HG02623 (cell line): ENCODE data around the gene ARID3A.

Experiments used
- ATAC-seq: cut with Tn5 transposase; IDR thresholded peaks from one replicate; pipeline ENCODE4 v1.9.1; 2021; ENCODE audit warnings: moderate library complexity; ENCODE audit not compliant: unreplicated experiment

Gene ARID3A

DNA sequence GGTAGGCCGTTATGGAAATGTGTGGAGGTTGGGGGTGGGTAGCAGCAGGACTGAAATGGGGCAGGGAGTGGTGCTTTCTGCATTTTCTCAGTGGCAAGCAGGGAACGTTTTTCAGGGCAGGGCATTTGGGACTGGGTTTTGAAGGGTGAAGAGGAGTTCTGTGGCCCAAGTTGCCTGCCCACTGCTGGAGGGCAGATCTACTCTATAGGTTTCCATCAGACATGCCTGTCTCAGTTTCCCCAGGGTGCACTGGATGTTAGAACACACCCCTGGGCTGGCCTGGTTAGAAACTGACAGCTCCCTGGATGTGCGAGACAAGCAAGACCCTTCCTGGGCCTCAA lies 73.5 kb downstream of the ARID3A start:
- no peak for ATAC-seq

GRCh38 chr19:1000095-1000494 lies 74.3 kb downstream of the ARID3A start, which contains the start of gene GRIN3B:
TSS of gene GRIN3B (plus strand) at chr19:1000419. CDS start at chr19:1000438, 19 bp downstream.
- no peak for ATAC-seq

DNA sequence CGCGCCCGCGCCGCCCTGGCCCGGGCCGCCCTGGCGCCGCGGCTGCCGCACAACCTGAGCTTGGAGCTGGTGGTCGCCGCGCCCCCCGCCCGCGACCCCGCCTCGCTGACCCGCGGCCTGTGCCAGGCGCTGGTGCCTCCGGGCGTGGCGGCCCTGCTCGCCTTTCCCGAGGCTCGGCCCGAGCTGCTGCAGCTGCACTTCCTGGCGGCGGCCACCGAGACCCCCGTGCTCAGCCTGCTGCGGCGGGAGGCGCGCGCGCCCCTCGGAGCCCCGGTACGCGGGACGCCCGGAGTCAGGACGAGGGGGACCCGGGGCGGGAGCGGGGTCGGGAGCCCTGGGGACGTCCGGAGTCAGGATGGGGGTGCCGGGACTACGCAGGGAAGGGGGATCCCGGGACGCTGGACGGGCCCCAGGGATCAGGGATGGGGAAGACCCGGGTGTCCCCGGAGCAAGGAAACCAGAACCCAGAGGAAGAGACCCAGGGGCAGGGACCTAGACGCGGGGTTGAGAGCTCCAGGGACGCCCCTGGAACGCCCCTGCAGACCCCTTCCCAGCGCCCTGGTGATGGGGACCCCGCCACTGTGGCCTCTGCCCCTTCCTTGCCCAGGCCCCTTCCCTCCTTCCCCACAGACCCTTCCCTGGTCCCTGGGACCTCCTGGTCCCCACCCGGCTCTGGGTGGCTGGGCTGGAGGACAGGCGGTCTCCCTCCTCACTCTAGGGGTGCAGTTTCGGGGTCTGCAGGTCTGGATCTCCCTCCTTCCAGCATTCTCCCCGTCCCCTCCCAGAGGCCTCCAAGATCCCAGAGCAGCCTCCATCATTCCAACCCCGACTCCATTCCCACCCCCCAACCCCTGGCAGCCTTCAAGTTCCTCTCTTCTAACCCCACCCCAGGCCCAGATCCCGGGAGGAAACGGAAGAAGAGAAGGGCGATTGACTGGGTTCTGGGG lies 75.0 kb downstream of the ARID3A start:
- no peak for ATAC-seq

DNA sequence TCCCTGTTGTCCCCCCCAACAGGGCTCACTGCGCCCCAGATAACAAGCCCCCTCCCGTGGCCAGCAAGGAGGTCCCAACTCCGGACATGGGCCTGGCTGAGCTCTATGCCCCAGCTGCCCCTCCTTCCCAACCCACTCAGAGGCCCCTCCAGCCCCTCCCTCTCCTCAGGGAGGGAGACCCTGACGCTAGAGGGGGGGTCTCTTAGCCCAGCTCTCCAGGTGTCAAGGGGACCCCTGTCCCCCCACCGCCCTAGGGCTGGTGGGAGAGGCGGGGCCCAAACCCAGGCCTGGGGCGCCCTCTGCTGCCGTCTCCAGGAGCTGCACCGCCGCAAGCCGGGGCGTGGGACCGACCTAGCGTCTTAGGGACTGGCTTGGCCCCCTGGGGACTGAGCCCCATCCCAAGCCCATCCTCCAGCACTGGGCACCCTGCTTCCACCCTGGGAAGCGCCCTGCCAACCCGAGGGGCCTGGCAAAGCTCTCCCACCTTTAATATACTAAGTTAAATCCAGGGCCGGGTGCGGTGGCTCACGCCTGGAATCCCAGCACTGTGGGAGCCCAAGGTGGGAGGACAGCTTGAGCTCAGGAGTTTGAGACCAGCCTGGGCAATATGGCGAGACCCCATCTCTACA lies 75.8 kb downstream of the ARID3A start:
- no peak for ATAC-seq

GRCh38 chr19:1002600-1002999 lies 76.8 kb downstream of the ARID3A start:
- no peak for ATAC-seq

- no peak for ATAC-seq
These were observed 77.4 kb downstream of the ARID3A start for GRCh38 chr19:1003283-1003682.

GRCh38 chr19:1004204-1004802 lies 78.5 kb downstream of the ARID3A start:
- no peak for ATAC-seq

DNA sequence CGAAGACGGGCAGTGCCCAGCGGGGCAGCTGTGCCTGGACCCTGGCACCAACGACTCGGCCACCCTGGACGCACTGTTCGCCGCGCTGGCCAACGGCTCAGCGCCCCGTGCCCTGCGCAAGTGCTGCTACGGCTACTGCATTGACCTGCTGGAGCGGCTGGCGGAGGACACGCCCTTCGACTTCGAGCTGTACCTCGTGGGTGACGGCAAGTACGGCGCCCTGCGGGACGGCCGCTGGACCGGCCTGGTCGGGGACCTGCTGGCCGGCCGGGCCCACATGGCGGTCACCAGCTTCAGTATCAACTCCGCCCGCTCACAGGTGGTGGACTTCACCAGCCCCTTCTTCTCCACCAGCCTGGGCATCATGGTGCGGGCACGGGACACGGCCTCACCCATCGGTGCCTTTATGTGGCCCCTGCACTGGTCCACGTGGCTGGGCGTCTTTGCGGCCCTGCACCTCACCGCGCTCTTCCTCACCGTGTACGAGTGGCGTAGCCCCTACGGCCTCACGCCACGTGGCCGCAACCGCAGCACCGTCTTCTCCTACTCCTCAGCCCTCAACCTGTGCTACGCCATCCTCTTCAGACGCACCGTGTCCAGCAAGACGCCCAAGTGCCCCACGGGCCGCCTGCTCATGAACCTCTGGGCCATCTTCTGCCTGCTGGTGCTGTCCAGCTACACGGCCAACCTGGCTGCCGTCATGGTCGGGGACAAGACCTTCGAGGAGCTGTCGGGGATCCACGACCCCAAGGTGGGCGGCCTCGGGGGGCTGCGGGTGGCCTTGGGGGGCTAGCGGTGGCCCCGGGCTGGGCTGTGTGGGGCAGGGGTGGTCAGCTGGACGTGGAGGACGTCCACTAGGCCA lies 79.2 kb downstream of the ARID3A start:
- ATAC-seq, result no peak

DNA sequence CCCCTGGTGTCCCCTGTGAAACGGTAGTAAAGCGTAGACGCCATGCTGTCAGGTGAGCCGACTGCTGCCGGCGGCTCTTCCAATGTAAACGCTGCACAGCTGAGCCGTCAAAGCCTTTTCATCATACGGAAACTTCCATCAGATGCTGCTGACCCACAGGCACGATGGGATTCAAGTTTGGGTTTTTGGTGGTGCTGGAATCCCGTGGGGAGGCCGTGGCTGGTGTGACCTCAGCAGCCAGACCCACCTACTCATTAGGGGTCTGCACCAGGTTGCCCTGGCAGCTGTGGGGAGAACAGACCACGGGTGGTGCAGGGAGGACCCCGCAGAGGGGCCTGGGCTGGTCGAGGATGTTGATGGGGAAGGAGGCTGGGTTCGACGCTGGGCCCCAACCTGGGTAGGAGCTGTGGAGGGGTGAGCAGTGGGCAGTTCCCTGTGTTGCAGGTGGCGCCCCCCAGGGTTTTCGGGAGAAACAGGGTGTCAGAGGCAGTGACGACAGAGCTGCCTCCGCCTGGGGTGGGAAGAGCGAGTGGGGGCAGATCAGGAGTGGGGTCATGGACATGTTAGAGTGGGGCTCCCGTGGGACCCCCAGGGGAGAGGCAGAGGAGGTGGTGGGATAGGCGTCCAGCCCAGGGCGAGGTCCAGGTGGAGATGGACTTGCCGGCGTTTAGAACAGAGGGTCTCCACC lies 81.0 kb downstream of the ARID3A start:
- ATAC-seq, result no peak

GRCh38 chr19:1007399-1008251 lies 81.8 kb downstream of the ARID3A start:
- ATAC-seq, result no peak

DNA sequence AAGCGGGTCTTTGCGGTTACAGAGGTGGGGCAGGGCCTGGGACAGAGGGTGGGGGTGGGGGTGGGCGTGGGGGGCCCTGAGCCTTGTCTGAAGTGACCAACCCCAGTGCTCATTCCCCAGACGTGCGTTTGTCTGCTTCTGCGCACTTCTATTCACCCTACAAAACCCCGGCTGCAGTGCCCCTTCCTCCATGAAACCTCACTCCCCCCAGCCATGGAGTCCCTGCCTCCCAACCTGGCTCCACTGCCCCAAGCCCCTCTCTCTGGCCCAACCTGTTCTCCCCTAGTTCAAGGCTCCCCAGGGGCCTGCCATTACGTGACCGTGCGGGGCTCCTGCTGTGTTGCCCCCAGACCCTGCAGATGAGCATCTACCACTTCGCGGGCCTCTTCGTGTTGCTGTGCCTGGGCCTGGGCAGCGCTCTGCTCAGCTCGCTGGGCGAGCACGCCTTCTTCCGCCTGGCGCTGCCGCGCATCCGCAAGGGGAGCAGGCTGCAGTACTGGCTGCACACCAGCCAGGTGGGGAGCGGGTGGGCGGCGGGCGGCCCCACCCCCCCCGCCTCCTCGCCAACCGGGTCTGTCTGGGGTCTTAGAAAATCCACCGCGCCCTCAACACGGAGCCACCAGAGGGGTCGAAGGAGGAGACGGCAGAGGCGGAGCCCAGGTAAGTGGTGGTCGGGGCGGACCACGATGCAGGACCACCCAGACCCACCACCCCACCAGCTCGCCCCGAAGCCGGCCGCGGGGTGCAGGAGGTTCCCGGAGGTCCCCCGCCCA lies 82.6 kb downstream of the ARID3A start:
- no peak for ATAC-seq

DNA sequence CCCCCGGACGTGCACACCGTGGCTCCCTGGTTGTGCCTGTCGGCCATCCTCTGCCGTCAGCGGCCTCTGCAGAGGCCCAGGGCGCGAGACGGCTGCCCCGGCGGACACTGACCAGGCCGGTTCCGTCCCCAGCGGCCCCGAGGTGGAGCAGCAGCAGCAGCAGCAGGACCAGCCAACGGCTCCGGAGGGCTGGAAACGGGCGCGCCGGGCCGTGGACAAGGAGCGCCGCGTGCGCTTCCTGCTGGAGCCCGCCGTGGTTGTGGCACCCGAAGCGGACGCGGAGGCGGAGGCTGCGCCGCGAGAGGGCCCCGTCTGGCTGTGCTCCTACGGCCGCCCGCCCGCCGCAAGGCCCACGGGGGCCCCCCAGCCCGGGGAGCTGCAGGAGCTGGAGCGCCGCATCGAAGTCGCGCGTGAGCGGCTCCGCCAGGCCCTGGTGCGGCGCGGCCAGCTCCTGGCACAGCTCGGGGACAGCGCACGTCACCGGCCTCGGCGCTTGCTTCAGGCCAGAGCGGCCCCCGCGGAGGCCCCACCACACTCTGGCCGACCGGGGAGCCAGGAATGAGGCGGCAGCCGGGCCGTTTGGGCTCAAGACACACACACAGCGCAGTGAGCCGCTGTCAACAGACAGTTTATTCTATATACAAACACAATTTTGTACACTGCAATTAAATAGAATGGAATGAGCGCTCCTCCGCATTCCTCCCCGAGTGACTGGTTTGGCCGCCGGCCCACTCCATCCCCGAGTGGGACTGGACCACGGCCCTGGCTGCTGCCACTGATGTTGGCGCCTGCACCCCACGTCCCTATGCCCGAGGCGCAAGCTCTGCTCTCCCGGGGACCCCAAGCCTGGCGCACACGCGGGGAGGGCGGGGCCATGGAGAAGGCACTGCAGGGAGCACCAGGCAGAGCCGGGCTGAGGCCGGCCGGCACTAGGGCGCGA lies 83.5 kb downstream of the ARID3A start:
- no peak for ATAC-seq

DNA sequence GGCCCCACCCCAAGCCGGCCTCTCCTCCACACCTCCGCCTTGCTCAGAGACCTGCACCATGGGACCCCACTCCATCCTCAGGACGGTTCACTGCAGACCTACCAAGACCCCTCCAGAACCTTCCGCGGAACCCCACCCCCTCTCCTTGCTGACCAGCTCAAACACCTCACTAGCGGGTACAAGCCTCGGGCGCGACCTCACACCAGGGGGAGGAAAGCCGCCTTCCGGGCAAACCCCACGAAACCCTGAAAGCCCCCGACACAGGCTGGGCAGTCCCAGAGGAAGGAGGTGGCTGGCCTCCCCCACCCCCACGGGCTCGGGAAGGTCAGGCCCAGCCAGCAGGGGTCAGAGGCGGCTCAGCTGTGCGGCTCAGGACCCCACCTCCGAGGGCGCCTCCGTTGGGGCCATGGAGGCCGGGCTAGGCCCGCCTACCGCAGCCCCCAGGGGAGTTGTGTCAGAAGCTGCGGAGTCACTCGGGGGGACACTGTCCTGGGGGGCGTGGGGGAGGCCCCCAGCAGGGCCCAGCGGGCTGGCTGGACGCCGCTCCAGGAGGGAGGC lies 84.2 kb downstream of the ARID3A start:
- no peak for ATAC-seq

DNA sequence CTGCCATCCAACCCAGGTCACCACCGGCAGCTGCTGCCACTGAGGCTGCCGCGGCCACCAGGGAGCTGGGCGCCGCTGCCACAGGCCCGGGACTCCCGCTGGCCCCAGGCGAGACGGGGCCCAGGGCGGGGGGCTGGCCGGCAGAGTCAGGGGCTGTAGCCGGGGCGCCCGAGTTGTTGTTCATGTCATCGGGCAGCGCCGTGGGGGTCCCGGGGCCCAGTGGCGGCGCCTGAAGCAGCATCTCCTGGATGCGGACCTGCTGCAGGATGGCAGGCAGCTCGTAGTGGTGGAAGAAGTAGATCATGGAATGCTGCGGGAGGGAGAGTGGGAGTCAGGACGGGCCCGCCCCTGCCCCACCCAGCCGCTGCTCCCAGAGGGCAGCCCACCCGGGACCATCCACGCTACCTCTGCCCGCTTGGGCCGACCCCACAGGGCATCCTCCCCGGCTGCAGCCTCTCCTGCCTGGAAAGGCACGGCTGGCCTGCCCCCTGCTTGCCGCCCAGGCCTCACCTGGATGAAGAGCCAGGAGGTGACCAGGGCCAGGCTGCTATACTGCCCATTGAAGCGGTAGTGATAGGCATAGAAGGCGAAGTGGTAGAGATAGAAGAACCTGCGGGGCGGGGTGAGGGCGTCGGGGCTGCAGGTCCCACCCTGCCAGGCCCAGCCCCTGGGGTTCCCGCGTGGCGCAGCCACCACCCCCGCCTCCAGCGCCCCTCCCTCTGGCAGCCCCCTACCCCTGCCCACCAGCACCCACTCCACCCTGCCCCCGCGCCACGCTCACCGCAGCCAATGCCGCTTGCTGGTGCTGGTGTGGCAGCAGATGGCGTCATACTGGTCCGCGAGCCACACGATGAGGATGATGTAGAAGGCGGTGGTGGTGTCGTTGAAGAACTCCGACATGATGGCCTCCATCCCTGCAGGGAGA lies 85.0 kb downstream of the ARID3A start:
- ATAC-seq, result no peak

- ATAC-seq, result no peak
These were observed 86.0 kb downstream of the ARID3A start for GRCh38 chr19:1011831-1012333.

- no peak for ATAC-seq
These were observed 86.5 kb downstream of the ARID3A start for GRCh38 chr19:1012334-1012733.
